ENCODE data around the gene FBXO31.

DNA sequence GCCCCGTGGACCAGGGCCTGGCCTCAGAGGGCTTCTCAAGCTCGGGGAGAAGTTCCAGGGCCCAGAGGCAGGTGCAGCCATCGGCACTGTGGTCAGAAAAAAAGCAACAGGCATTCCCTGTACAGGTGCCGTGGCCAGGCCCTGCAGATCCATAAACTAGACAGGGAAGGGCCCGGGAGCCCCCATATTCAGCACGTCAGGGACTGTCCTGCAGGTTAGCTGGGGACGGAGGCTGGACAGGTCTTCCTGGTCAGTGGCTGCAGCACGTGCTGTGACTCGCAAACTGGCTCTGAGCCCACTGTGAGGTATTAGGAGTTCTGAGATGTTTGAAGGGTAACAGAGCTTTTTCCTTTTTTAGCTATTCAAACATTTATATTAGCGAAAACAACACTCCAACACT, 51.4 kb downstream of the FBXO31 start:
- TF ChIP-seq YY1 (IDR thresholded peaks at IDR 0.05; ENCODE audit: insufficient read depth, insufficient read length), result no peak
- TF ChIP-seq ZNF274 (IDR thresholded peaks at IDR 0.05; ENCODE audit: low read depth, low read length), result no peak
